Naive thymus-derived CD4-positive, alpha-beta T cell (primary cell): Measurements from ENCODE around the gene ENAM. TPM values are rescaled to one million over a fixed set of nuclear protein-coding genes. Genes with fewer than 3 reads are reported as not detected.
"Not testable (repeated sequence)": the region's sequence is repeated elsewhere in the genome, so short reads cannot be mapped to it uniquely, and the experiment has no call there.

Experiments
- ATAC-seq: fragments of 150-1000 bp; cut with Tn5 transposase; 2 replicates; pipeline ENCODE4 v1.10.0; 2021; ENCODE audit warnings: mild to moderate bottlenecking, moderate library complexity
- CTCF ChIA-PET: fragments of 350-600 bp; sonication (Branson Sonifier 250); formaldehyde crosslinking; loops from one replicate; lab custom pipeline; 2021; ENCODE audit warnings: antibody characterized with exemption; lab: Charles Lee
- POLR2A ChIA-PET: fragments of 350-600 bp; sonication (Branson Sonifier 250); formaldehyde crosslinking; loops from one replicate; lab custom pipeline; 2021; ENCODE audit warnings: antibody characterized with exemption, inconsistent platforms; lab: Charles Lee
- DNase-seq, 9 donors: peaks; one replicate each; pipeline versions ENCODE4 v3.0.0 to v3.0.0-alpha.2; 2020 to 2022; ENCODE audit warnings: mixed read lengths in 1 of 9
- H3K27ac ChIP-seq: one replicate; pipeline ENCODE4 v1.7.0; 2013; ENCODE audit warnings: mild to moderate bottlenecking, low read depth, low read length, moderate library complexity
- H3K27me3 ChIP-seq, 2 donors: one replicate each; pipeline ENCODE4 v1.7.0; 2013; ENCODE audit warnings: low read length in 2 of 2, mild to moderate bottlenecking in 2 of 2, moderate library complexity in 2 of 2; ENCODE audit not compliant: control insufficient read depth in 2 of 2, insufficient read depth in 2 of 2
- H3K36me3 ChIP-seq, 3 experiments: 1 replicate in 2 of 3; 2 replicates in 1 of 3; pipeline ENCODE4 v1.7.0; 2013; ENCODE audit warnings: low read length in 3 of 3, mild to moderate bottlenecking in 3 of 3, moderate library complexity in 1 of 3; ENCODE audit not compliant: insufficient read depth in 3 of 3, control insufficient read depth in 2 of 3
- H3K4me1 ChIP-seq, 2 donors: one replicate each; pipeline ENCODE4 v1.7.0; 2013; ENCODE audit warnings: low read length in 2 of 2, mild to moderate bottlenecking in 2 of 2, moderate library complexity in 1 of 2; ENCODE audit not compliant: control insufficient read depth in 2 of 2, insufficient read depth in 2 of 2
- H3K4me3 ChIP-seq: 2 replicates; pipeline ENCODE4 v1.7.0; 2013; ENCODE audit warnings: mild to moderate bottlenecking, low read length
- H3K9me3 ChIP-seq, 3 experiments: 1 replicate in 2 of 3; 2 replicates in 1 of 3; pipeline ENCODE4 v1.7.0; 2013; ENCODE audit warnings: low read length in 3 of 3; ENCODE audit not compliant: control insufficient read depth in 2 of 3
- H3K27ac Mint-ChIP-seq, 9 donors: one replicate each; pipeline ENCODE4 v1.8.0; 2020 to 2022; ENCODE audit warnings: mixed read lengths in 9 of 9, mild to moderate bottlenecking in 8 of 9, moderate library complexity in 5 of 9, inconsistent platforms in 2 of 9
- H3K27me3 Mint-ChIP-seq, 5 donors: one replicate each; pipeline ENCODE4 v1.8.0; 2021 to 2022; ENCODE audit warnings: mixed read lengths in 5 of 5, mild to moderate bottlenecking in 1 of 5
- H3K36me3 Mint-ChIP-seq, 5 donors: one replicate each; pipeline ENCODE4 v1.8.0; 2020 to 2022; ENCODE audit warnings: mixed read lengths in 5 of 5, mild to moderate bottlenecking in 3 of 5, inconsistent platforms in 1 of 5
- H3K4me1 Mint-ChIP-seq, 7 donors: one replicate each; pipeline ENCODE4 v1.8.0; 2020 to 2022; ENCODE audit warnings: mixed read lengths in 7 of 7, mild to moderate bottlenecking in 3 of 7, inconsistent platforms in 1 of 7
- H3K4me3 Mint-ChIP-seq, 10 donors: one replicate each; pipeline ENCODE4 v1.8.0; 2020 to 2022; ENCODE audit warnings: mild to moderate bottlenecking in 10 of 10, mixed read lengths in 10 of 10, moderate library complexity in 6 of 10, inconsistent platforms in 2 of 10
- H3K9me3 Mint-ChIP-seq, 11 donors: one replicate each; pipeline ENCODE4 v1.8.0; 2020 to 2022; ENCODE audit warnings: mixed read lengths in 11 of 11, mild to moderate bottlenecking in 4 of 11, inconsistent platforms in 1 of 11, moderate library complexity in 1 of 11
- intact Hi-C, 2 donors: fragments of 100-400 bp; cut with micrococcal nuclease; formaldehyde crosslinking; loops; one replicate each; pipeline ENCODE4 v1.15.1; 2023
- polyA plus RNA-seq, 2 donors: library from polyadenylated mRNA; unstranded; fragments of 300-500 nt; fragmentation: Illumina TruSeq; gene quantifications; one replicate each; pipeline ENCODE4 v1.2.3, GENCODE V29; 2021
- total RNA-seq, 6 experiments: library from RNA in 5 of 6; stranded (reverse) in 5 of 6; gene quantifications; 1 replicate in 5 of 6; 2 replicates in 1 of 6; pipeline ENCODE4 v1.2.3 and lab custom pipeline; 2021 to 2026

ENAM gene
- total and polyA plus RNA-seq, 7 experiments from 2014 or later: not detected

GRCh38 chr4:70680934-70681333 lies 52.4 kb downstream of the ENAM start:
- Mint-ChIP-seq H3K27me3 (no peaks in the 10 kb centered on the region), H3K9me3 (peaks cover 0 to 3% (median 0%) of the 10 kb centered on the region in 11 donors), H3K36me3 (peaks cover 0 to 3% (median 0%) of the 10 kb centered on the region in 5 donors), H3K27ac (no peak overlapping the region), H3K4me3 (no peak overlapping the region), H3K4me1 (peaks cover 3 to 23% (median 8%) of the 10 kb centered on the region in 7 donors)
- no peaks in the 10 kb centered on the region for H3K27me3 ChIP-seq
- intact Hi-C loops: no loop called here
- no peak overlapping the region for H3K4me3 ChIP-seq
- ATAC-seq: no peak
- CTCF ChIA-PET: interaction anchor here (0.6 kb wide), 2 partner anchors 50 to 921 kb away, joined by 3 to 5 read pairs; partner anchors contain the start of gene SULT1B1
- POLR2A ChIA-PET: interaction anchor here (0.9 to 1.5 kb wide), 2 partner anchors 11 to 23 kb away, joined by 3 to 5 read pairs; no protein-coding TSS in a partner anchor
- no peak for DNase-seq
- H3K36me3 ChIP-seq: no peaks in the 10 kb centered on the region
- no peaks in the 10 kb centered on the region for H3K4me1 ChIP-seq
- H3K27ac ChIP-seq: no peak overlapping the region
- H3K9me3 ChIP-seq: no peaks in the 10 kb centered on the region

DNA sequence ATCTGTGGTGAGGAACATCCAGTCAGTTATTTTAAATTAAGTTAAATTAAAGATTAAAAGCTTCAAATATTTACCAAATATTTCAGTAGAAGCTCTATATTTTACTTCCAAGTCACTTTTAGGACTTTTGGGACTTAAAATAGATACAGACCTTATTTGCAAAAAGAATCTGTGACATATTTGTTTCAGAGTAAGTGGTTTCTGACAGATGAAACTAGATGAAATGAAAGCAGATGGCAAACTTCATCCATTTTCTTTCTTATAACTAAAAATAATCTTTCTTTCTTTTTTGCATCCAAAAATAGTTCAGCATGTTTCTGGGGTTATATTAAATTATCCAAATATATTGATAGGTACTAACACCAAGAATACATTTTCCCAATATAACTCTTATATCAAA lies 53.2 kb downstream of the ENAM start:
- ATAC-seq: no peak
- H3K4me1 Mint-ChIP-seq: peaks cover 1 to 19% (median 9%) of the 10 kb centered on the region in 7 donors
- no peaks in the 10 kb centered on the region for H3K4me1 ChIP-seq
- ChIA-PET POLR2A (interaction anchor here (0.9 to 1.5 kb wide), 2 partner anchors 11 to 22 kb away, joined by 3 to 5 read pairs; no protein-coding TSS in a partner anchor), CTCF (interaction anchor here (0.6 kb wide), 1 partner anchor 49 kb away, joined by 5 read pairs; no protein-coding TSS in a partner anchor)
- no peaks in the 10 kb centered on the region for H3K9me3 ChIP-seq
- H3K9me3 Mint-ChIP-seq: peaks cover 0 to 3% (median 0%) of the 10 kb centered on the region in 11 donors
- H3K27me3 Mint-ChIP-seq: no peaks in the 10 kb centered on the region
- intact Hi-C loops: no loop called here
- no peaks in the 10 kb centered on the region for H3K36me3 ChIP-seq
- H3K27ac Mint-ChIP-seq: no peak overlapping the region
- no peak overlapping the region for H3K4me3 Mint-ChIP-seq
- no peak overlapping the region for H3K27ac ChIP-seq
- H3K36me3 Mint-ChIP-seq: peaks cover 0 to 3% (median 0%) of the 10 kb centered on the region in 5 donors
- H3K4me3 ChIP-seq: no peak overlapping the region
- no peaks in the 10 kb centered on the region for H3K27me3 ChIP-seq
- no peak for DNase-seq

GRCh38 chr4:70682142-70682541 lies 53.6 kb downstream of the ENAM start:
- H3K4me1 Mint-ChIP-seq: peaks cover 1 to 16% (median 7%) of the 10 kb centered on the region in 7 donors
- H3K36me3 Mint-ChIP-seq, H3K27me3 Mint-ChIP-seq, H3K9me3 ChIP-seq, CTCF ChIA-PET, H3K4me1 ChIP-seq, H3K4me3 ChIP-seq, H3K27me3 ChIP-seq, H3K27ac ChIP-seq, H3K4me3 Mint-ChIP-seq, DNase-seq, H3K9me3 Mint-ChIP-seq, ATAC-seq, intact Hi-C loops, H3K36me3 ChIP-seq, H3K27ac Mint-ChIP-seq: not testable (repeated sequence)
- POLR2A ChIA-PET: interaction anchor here (1.5 kb wide), 1 partner anchor 22 kb away, joined by 5 read pairs; no protein-coding TSS in a partner anchor

DNA sequence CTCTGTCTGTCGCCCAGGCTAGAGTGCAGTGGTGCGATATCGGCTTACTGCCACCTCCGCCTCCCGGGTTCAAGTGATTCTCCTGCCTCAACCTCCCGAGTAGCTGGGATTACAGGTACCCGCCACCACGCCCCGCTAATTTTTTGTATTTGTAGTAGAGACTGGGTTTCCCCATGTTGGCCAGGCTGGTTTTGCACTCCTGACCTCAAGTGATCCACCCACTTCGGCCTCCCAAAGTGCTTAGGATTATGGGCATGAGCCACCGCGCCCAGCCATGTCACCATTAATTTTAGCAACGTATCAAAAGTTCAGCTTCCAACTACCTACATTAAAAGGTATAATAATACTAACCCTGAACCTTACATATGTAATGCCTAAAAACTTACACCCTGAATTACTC lies 58.8 kb downstream of the ENAM start:
- ChIA-PET POLR2A (interaction anchor here (0.8 to 5.3 kb wide), 10 partner anchors 10 to 306 kb away, joined by 3 to 174 read pairs (median 8); partner anchors contain the start of genes DCK, GRSF1 and RUFY3), CTCF (interaction anchor here (1.4 to 3.6 kb wide), 3 partner anchors 17 to 48 kb away, joined by 3 to 29 read pairs (median 4); no protein-coding TSS in a partner anchor)
- H3K4me1 ChIP-seq: peaks cover 7 to 13% of the 10 kb centered on the region in 2 donors
- no peaks in the 10 kb centered on the region for H3K27me3 ChIP-seq
- Mint-ChIP-seq H3K4me1 (peaks cover 12 to 48% (median 46%) of the 10 kb centered on the region in 7 donors), H3K36me3 (peaks cover 4 to 29% (median 21%) of the 10 kb centered on the region in 5 donors), H3K4me3 (peak overlapping the region; percentile 93 to 99 (median 98)), H3K9me3 (peaks cover 0 to 30% (median 5%) of the 10 kb centered on the region in 11 donors), H3K27ac (peak overlapping the region; percentile 93 to 100 (median 99)), H3K27me3 (no peaks in the 10 kb centered on the region)
- DNase-seq: peak in 2 of 9 donors; percentile 9 to 15
- H3K4me3 ChIP-seq: peak overlapping the region; percentile 69
- ATAC-seq: no peak
- H3K9me3 ChIP-seq: no peaks in the 10 kb centered on the region
- H3K36me3 ChIP-seq: peaks cover 0 to 4% (median 0%) of the 10 kb centered on the region in 3 experiments
- intact Hi-C loops: loop anchor here in 1 of 2 donors (5.0 kb wide), 1 partner anchor 925 kb away; the partner anchor contains the start of gene SULT1B1
- H3K27ac ChIP-seq: peak overlapping the region; percentile 94

DNA sequence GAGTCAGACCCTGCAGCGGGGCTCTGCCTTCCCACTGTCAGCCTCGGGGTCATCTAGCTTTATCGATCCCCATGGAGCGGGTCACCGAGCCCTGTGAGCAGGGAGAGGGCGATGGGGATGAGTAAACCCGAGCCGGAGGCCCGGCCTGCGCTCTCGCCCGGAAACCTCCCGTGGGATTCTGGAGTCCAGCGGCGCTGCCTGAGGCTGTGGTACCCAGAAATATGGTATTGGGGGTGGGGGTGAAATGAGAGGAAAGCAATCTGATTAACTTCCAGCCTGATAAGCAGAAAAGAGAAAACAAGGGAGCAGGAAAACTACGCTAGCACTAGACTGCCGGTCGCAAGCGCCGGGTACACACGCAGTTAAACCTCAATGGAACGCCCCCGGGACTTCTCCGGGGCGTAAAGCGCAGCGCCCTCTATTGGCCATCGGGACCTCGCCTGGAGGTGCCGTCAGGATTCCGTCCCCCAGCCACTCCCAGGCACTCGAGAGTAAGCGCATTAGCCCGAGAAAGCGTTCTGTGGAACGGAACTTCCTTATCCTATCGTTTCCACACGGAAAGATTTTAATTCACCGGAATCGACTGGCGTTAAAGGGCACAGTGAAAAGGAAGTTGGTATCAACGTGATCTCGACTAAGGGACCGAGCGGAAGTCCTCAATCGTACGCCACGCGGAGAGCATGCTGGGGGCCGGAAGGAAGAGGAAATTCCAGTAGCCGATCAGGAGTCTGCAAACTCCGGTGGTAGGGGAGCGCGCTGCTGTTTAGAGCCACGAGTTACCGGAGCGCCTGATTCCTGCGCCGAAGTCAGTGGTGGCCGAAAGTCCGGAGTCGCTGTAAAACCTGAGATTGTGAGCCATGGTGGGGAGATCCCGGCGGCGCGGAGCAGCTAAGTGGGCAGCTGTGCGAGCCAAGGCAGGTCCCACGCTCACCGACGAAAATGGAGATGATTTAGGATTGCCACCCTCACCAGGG lies 59.6 kb downstream of the ENAM start, which contains the start of gene UTP3:
TSS of gene UTP3 (plus strand) at position 712 of the 974 bp plus-strand sequence. CDS start at position 858, 146 bp downstream.
- intact Hi-C loops: loop anchor here (1.0 to 5.0 kb wide), 11 partner anchors 16 to 926 kb away; partner anchors contain the start of genes DCK (in 2 of the 2), GRSF1 (in 2 of the 2), MOB1B (in 2 of the 2) and SULT1B1 (in 1 of the 2)

More for the DNA sequence above, 59.6 kb downstream of the ENAM start, which contains the start of gene UTP3:
- peak within 1 kb of the TSS; percentile 94 for H3K27ac ChIP-seq
- H3K4me3 Mint-ChIP-seq: peak within 1 kb of the TSS; percentile 93 to 99 (median 98)
- ChIA-PET POLR2A (interaction anchor here (0.6 to 5.3 kb wide), 16 partner anchors 11 to 928 kb away, joined by 3 to 174 read pairs (median 5); partner anchors contain the start of genes DCK, GRSF1, MOB1B and RUFY3), CTCF (interaction anchor here (0.8 to 3.6 kb wide), 7 partner anchors 14 to 49 kb away, joined by 3 to 29 read pairs (median 4); no protein-coding TSS in a partner anchor)
- H3K9me3 Mint-ChIP-seq: peaks cover 0 to 30% (median 5%) of the 10 kb centered on the region in 11 donors
- peaks cover 12 to 48% (median 46%) of the 10 kb centered on the region in 7 donors for H3K4me1 Mint-ChIP-seq
- H3K27me3 Mint-ChIP-seq: no peaks in the 10 kb centered on the region
- ATAC-seq (peak; percentile 95), DNase-seq (peak; percentile 85 to 95 (median 92))
- peaks cover 7 to 13% of the 10 kb centered on the region in 2 donors for H3K4me1 ChIP-seq
- H3K36me3 ChIP-seq: peaks cover 0 to 4% (median 0%) of the 10 kb centered on the region in 3 experiments
- no peaks in the 10 kb centered on the region for H3K27me3 ChIP-seq
- H3K9me3 ChIP-seq: no peaks in the 10 kb centered on the region
- H3K36me3 Mint-ChIP-seq: peaks cover 4 to 29% (median 21%) of the 10 kb centered on the region in 5 donors
- peak within 1 kb of the TSS; percentile 69 for H3K4me3 ChIP-seq
- H3K27ac Mint-ChIP-seq: peak within 1 kb of the TSS; percentile 93 to 100 (median 99)
